T-helper 22 cell (primary cell): ENCODE data around the gene CNNM3.
A peak's percentile ranks its signal among the peaks of the same experiment; 100 is the strongest.
"Not testable (repeated sequence)": the region's sequence is repeated elsewhere in the genome, so short reads cannot be mapped to it uniquely, and the experiment has no call there.

ENCODE experiments used
- DNase-seq: peaks from one replicate; pipeline ENCODE4 v3.0.0-alpha.2; 2020; ENCODE audit warnings: low read depth

CNNM3 gene

DNA sequence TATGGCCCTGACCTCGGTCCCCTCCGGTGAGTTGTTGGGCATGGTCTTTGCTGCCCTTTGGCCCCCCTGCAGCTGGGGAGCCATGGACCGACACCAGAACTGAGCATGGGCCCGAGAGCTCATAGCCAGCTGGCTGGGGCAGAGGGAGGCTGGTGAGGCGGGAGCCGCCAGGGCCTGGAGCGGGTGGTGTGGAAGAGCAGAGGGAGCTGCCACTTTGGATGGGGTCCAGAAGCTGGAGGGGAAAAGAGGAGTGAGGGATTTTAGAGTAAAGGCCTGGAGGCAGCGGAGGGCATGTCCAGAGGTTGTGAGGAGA is 16.5 kb upstream of the CNNM3 start:
- no peak for DNase-seq

GRCh38 chr2:96800061-96801004 is 15.7 kb upstream of the CNNM3 start:
- DNase-seq: no peak

DNA sequence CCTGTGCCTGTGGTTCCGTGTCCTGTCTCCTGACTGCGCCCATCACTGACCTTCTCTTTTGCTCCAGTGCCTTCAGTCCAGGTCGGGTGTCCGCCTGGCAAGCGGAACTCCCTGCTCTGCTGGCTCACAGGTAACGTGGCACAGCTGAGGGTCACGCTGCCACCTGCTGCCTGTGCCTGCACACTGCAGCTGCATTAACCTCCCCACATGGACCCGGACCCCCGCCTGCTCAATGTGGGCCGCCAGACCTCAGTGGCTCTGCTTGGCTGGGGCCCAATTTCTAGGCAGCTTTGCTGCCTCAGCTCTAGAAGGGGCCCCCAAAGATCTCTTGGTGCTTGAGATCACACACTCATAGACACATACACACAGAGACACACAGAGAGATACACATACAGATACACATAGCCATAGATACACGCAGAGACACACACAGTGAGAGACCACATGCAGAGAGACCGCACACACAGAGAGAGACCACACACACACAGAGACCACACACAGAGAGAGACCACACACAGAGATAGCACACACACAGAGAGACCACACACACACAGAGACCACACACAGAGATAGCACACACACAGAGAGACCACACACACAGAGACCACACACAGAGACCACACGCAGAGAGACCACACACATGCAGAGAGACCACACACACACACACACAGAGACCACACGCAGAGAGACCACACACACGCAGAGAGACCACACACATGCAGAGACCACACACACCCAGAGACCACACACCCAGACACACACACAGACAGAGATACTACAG is 14.9 kb upstream of the CNNM3 start:
- DNase-seq: peak; percentile 24

GRCh38 chr2:96801786-96802595 is 14.1 kb upstream of the CNNM3 start:
- no peak for DNase-seq

- DNase-seq: no peak
Measured at GRCh38 chr2:96802721-96803120, 13.3 kb upstream of the CNNM3 start.

DNA sequence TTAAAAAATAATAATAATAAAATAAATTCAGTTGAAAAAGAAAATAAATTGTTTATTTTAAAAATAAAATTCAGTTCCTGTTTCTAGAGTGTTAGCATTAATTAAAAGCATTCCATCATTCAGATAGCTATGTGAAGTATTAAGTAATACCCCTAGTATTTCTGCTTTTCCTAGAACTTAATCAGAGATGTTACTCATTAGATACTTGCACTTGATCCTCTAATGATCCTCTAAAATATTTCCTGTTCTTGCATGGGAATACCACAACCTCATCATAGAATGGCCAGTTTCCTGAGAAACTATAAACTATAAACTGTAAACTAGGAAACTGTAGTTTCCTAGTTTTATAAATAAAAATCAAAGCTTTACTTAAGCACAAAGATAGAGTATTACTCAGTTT is 11.1 kb upstream of the CNNM3 start:
- no peak for DNase-seq

DNA sequence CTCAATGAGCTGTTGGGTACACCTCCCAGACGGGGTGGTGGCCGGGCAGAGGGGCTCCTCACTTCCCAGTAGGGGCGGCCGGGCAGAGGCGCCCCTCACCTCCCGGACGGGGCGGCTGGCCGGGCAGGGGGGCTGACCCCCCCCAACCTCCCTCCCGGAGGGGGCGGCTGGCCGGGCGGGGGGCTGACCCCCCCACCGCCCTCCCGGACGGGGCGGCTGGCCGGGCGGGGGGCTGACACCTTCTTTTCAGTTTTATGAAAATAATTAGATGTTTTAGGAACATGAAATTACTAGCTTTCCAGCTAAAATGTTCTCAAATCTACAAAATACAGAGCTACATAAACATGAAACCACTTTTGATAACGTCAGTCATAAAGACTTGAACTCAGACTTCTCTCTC is 10.1 kb upstream of the CNNM3 start:
- not testable (repeated sequence) for DNase-seq

- peak; percentile 17 for DNase-seq
Measured at GRCh38 chr2:96806468-96807126, 9.5 kb upstream of the CNNM3 start.

GRCh38 chr2:96807127-96807471 is 9.0 kb upstream of the CNNM3 start:
- DNase-seq: no peak

GRCh38 chr2:96808176-96808837 is 7.8 kb upstream of the CNNM3 start:
- no peak for DNase-seq

DNA sequence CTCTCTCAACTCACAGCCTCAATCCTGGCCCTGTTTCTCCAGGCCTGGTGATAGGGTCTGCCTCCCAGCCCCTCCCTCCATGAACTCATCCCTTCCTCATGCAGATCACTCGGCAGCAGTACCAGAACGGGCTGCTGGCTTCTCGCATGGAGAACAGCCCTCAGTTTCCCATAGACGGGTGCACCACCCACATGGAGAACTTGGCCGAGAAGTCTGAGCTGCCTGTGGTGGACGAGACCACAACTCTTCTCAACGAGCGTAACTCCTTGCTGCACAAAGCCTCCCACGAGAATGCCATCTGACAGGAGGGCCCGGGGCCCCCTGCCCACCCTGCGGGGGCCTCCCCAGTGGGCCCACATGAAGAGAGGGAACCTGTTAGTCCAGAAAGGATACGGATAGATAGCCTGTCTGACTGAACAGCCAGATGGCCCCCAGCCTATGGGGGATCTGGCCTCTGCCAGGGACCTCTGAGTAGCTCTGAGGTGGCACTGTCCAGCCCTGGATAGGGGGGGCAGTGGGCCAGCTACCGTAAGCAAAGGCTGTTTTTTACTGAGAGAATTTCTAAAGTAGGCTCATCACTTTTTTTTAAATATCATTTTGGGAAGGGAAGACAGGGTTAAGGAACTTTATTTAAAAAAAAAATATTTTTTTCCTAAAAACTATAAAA is 6.7 kb upstream of the CNNM3 start:
- no peak for DNase-seq

DNA sequence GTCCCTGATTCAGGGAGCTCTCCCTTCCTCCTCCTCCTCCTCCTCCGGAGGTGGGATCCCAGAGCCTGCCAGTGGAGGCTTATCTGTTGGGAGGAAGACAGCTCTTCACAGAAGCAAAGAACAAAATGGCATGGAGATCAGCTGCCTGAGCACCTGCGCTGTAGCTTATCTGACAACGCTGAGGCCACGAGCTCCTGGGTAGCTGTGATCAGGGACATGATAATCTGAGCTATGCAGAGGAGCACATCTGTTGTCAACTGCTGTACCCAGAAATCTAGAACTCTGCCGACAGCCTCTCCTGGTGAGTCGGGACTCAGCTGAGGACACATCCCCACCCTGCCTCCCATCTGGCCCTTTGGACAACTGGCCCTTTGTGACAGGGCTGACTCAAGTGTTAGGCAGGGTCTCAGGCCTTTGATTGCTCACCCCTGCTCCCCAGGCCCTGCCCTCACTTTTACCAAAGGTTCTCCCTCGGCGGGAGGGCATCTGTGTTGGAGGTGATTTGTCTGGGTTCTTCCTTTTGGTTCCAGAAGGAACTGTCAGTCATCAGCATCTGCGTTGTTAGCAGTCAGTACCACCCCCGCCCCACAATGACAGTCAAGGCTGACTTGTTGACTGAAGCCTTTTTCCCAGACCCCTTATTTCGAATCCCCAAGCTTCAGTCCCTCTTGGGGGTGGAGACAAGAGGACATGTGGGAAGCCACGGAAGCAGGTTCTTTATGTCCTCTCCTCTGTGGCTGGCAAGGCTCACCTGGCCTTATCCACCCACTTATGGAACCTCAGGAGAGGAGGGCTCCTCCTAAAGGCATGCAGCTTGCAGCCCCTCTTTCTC is 5.9 kb upstream of the CNNM3 start:
- no peak for DNase-seq

GRCh38 chr2:96810783-96811192 is 5.3 kb upstream of the CNNM3 start:
- no peak for DNase-seq

- no peak for DNase-seq
Measured at GRCh38 chr2:96811917-96812316, 4.2 kb upstream of the CNNM3 start.

DNA sequence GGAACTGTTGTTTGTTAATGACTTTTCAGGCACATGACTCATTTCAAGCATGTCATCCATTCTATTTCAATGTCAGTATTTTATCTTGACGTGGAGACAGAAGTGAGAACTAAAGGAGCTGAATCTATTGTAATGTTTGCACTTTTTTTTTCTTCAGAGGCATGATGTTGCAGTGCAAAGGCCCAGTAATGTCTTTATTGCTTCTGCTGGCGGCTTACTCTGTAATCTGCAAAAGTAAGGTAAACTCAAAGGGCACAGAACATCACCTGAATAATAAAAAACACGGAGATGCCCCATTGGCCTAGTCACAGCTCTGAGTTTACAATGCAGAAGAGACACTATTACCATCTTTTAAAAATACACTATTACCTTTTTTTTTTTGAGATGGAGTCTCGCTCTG is 2.4 kb upstream of the CNNM3 start:
- no peak for DNase-seq

GRCh38 chr2:96815326-96816126 is 542 bp upstream of the CNNM3 start:
- no peak for DNase-seq

- no peak for DNase-seq
Measured at GRCh38 chr2:96816836-96817702, 1.0 kb downstream of the CNNM3 start.

- DNase-seq: no peak
Measured at GRCh38 chr2:96817882-96818281, 1.8 kb downstream of the CNNM3 start.
